HG02885 (cell line): ENCODE results near the gene DCDC2C.
"Not testable (repeated sequence)": the region's sequence is repeated elsewhere in the genome, so short reads cannot be mapped to it uniquely, and the experiment has no call there.

ENCODE experiments used
- ATAC-seq: cut with Tn5 transposase; IDR thresholded peaks from one replicate; pipeline ENCODE4 v1.9.1; 2021; ENCODE audit warnings: mild to moderate bottlenecking; ENCODE audit not compliant: unreplicated experiment, poor library complexity

DCDC2C gene

DNA sequence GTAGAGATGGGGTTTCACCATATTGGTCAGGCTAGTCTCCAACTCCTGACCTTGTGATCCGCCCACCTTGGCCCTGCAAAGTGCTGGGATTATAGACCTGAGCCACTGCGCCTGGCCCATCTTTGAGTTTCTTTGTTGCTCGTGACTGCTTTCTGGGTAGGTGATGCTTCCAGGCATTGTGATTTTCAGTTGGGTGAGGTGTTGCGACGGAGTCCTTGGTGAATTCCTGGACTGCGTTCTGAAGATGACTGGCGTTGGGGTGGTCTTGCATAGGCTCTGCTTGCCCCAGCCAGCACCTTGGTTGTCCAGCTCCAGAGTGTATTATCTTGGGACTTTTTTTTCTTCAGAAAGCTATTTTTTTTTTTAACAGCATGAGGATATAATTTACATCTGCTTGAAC, 103.4 kb downstream of the DCDC2C start:
- no peak for ATAC-seq

- no peak for ATAC-seq
Observed at GRCh38 chr2:3807853-3808252, 104.5 kb downstream of the DCDC2C start.

DNA sequence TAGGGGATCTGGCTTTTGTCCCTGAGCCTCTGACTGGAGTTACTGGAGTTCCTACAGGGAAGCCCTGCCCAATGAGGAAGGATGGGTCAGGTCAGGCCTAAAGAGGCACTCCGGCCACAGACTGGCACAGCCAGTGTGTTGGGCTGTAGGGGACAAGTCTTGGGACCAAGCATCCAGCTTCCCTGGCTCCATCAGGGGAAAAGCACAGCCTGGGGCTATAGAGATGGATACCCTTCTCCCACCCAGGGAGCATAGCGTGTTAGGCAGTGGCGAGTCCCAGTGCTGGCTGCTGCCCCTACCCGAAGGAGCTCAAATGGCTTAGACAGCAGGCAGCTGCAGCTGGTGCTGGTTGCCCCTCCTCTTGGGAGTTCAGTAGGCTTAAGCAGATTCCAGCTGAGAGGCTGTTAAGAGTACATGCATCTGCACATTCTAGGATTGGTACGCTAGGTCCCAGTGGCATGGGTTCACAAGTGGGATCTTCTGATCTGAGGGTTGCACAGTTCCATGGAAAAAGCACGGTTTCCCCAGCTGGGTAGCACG, 111.4 kb downstream of the DCDC2C start:
- ATAC-seq, result no peak

DNA sequence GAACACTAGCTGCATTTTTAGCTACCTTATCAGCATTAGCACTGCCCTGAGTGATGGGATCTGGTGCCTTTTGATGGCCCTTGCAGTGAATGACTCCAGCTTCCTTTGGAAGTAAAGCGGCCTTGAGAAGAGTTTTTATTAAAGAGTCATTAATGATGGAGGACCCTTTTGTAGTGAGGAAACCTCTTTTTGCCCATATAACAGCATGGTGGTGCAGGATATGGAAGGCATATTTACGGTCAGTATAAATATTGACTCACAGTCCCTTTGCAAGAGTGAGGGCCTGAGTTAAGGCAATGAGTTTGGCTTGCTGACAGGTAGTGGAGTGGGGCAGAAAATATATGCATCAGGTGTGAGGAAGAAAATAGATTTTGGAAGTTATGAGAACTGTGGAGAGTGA, 113.8 kb downstream of the DCDC2C start:
- ATAC-seq, result not testable (repeated sequence)

GRCh38 chr2:3823748-3824147, 120.4 kb downstream of the DCDC2C start:
- no peak for ATAC-seq

DNA sequence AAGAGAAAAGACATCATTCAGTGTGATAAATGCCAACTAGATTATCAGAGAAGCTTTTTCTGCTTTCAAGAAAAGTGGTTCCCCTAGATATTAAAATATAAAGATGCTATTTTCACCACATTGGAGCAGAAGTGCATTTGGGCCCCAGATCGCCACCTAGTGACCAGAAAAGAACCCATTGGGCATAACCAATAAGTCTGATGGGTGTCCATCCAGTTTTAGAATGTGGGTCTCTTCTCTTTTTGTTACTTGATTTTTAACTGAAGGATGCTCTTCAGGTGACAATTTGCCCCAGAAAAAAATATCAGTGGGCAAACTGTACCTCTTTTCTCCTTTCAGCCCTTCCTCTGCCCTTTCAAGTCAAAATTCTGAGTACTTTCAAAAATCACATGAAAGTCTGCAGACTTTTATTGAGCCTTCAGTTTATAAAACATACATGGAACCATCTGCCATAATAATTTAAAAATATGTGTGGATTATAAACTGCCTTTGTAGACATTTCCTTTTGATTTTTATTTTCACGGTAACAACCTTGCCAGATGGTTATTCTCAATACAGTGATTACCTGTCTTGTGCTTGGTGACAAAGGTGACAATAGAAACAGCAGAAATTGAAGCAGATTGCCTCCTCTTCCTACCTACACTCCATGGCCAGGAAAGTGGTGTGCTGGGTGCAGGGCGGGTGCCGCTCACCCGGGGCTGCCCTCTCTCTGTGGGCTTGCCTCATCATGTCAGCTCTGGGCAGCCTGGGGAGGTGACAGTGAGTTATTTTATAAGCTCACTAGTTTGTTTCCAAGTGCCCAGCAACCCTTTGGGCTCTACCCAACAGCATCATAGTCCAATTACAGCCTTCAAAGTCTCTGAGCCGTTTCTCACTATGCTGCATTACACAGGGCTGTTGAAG, 124.5 kb downstream of the DCDC2C start:
- peak; percentile 80 for ATAC-seq

DNA sequence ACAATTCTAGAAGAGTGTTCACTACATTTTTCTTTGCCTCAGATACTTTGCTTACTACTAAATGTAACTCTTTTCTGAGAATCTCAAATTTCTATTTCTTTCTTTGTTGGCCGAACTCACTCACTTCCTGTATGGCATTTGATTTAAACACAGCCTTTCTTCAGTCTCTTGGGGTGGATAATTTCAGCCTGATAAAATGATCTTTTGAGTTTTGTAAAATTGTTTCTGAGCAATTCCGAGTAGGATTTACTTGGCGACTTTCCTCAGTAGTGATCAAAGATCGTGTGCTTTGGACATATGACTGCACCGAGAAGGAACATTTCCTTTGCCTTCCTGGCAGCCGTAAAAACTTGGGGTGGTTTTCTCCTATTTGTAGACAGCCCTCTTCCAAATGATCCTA, 127.4 kb downstream of the DCDC2C start:
- no peak for ATAC-seq

DNA sequence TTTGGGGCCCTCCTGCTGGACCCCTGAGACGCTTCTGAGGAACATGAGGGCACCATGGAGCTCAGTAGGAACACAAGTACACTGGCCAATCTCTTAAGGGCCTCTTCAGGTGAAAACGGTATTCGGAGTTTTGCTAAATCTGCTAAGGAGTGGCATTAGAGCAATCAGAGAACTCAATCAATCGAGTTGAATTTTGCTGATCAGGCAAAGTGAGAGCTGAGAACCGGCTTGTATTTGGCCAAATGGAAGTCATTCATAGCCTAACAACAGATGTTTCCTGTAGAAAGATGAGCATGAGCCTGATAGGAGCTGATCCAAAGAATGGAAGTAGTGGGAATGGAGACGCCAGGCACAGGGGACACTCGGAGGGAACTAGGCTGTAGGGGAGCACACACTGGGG, 133.7 kb downstream of the DCDC2C start:
- no peak for ATAC-seq

GRCh38 chr2:3838348-3838747, 135.0 kb downstream of the DCDC2C start:
- no peak for ATAC-seq

DNA sequence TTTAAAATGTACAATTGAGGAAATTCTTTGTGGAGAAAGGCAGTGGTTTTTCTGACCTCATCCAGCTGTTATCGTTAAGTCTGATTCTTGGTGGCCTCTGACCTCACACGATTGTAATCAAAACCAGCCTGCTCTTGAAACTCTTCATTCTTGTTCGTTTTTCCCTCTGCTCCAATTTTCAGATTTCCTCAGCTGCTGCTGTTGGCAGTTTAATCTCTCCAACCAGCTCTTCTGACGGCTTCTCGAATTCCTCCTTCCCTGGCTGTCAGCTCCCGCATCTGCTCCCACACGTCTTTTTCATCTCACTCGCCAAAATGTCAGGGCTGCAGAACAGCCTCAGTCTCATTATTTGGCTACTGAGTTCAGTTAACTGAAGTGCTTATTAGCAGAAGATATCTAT, 136.1 kb downstream of the DCDC2C start:
- no peak for ATAC-seq

DNA sequence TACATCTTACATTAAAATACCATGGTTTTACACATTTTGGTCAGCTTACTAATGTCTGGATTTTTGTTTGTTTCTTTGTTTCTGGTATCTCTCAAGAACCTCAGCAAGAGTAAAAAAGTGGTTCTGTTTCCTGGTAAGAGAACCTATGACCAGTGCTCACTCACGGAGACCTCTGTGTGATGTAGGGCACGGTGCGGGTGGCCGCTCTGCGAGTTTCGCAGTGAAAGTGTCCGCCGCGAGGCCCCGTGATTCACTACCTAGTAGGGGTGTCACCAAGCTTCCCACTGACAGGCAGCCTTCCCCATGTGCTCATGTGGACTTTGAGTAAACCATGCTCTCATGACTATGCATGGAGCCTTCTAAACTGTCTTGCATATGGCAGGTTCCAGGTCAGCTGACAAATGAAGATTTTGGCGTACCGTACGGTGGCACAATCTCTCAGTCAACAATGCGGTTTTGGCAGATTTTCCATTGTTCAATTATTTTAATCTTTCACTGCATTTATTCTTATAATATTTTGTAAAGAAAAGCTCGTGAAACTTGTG, 137.3 kb downstream of the DCDC2C start:
- ATAC-seq, result no peak

GRCh38 chr2:3847397-3848052, 144.2 kb downstream of the DCDC2C start:
- no peak for ATAC-seq

- ATAC-seq, result no peak
Observed at GRCh38 chr2:3848776-3849175, 145.4 kb downstream of the DCDC2C start.

- no peak for ATAC-seq
Observed at GRCh38 chr2:3849213-3849612, 145.8 kb downstream of the DCDC2C start.

DNA sequence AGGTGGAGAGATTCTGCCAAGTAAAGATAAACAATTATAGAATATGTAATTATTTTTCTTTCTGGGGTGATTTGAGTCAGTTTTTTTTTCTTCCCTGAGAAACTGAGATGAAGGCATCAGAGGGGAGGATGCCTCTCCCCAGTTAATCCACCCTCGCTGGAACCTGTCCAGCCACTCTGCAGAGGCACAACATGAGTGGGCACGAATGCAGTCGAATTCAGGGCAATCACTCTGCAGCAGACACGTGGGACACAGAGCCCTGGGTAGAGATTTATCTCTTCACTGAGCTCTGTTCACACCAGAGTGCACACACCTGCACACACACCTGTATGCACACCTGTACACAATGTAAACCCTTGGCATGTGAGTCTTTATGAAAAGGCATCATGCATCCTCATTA, 154.2 kb downstream of the DCDC2C start:
- ATAC-seq, result no peak

DNA sequence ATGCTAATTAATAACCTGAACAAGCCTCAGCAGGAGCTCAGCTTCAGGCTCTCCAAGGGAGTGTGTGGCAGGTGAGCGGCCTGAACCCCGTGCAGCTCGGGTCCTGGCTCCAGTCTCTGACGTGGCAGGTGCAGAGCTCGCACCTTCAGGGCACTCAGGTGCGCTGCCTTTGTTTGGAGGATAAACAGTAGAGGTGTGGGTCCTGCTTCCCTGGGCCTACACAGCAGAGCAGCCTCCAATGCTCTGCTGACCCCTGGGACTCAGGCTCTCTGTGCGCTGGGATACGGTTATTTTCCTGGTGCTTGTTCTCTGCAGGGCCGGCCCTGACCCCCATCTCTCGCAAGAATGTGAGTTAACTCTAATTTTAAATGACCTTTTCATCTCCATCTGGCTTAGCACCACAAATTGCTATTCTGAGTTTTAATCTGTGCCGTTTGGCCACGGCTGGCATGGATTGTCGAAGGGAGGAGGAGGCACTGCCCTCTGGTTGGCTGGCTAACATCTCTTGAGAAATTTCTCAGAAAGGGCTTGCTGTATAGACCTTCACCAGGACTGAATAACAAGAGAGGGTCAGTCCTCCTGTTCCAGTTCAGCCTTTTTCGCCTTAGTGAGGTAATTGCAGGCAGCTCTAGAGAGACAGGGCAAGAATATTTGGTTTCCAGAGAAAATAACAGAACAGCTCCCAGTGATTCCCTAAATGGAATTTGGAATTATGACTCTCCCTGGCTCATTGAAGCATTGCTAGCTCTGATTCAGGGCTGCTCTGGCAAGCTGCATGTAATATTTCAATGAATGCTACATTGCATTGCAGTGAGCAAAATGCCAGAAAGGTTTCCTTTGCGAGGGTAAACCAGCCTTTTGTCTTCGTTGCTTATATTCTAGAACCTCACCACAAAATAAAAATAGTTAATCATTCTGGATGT, 161.8 kb downstream of the DCDC2C start:
- no peak for ATAC-seq

DNA sequence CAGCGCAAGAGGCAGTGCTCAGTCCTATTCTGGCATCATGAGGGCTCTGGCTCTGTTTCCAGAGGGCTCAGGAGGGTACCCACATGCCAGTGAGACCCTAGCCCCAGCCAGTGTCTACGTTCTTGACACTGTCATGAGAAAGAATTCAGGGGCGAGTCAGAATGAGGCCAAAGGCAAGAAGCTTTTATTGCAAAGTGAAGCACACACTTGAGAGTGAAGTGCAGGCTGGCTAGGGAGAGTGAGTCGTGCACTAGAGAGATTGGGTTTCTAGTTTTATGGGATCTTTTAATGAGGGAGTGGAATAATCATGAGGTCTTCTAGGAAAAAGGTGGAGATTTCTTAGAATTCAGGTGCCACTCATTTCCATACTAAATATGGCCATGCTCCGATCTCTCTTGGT, 164.1 kb downstream of the DCDC2C start:
- ATAC-seq, result no peak

DNA sequence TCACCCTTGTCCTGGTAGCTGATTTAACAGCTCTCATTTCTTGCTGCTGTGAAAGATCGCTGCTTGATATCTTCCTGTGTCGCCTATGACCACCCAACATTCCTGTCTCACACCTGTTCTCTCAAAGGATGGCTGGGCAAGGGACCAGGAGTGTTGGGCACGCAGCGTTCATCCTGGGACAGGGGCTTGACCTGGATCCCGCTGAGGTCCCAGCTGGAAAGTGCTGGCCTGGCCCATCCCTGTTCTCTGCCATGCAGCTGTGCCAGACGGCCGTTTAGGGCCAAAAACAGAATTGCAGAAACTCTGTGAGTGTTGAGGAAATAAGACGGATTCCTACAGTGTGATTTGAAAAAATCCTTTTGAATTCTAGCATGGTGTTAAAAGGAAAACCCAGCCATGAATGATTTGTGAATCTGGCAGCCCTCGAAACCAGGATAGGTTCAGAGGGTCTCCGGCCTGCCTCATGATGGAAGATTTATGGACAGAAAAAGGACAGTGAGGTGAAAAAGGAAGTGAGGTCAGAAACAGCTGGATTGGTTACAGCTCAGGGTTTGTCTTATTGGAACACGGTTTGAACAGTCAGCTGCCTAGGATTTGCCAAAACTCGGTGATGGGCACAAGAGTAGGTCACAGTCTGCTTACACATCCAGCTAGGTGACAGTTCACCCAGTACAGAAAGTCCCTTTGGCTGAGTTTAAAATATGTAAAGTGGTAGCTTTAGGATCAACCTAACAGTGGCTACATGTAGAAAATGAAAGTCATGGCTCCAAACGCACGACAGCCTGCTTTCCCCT, 164.8 kb downstream of the DCDC2C start:
- ATAC-seq, result no peak

DNA sequence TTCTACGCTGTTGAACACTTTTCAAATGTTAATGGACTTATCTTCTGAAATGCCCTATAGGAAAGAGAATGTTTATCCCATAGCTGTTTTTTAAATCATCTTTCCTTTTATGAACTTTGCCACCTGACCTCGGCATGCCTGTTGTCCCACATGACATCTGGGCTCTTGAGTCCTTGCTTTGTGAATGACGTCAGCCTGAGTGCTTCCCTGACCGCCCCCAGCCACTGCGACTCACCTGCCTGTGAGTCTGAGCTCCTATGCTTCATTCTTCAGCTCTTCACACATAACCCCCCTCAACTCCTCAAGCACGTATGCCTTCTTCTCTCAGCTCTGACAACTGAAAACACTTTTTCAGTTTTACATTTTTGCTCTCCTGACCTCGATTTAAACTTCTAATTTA, 166.8 kb downstream of the DCDC2C start:
- ATAC-seq, result no peak
